Lower leg skin (tissue), 4 donors: ENCODE data around the gene OARD1. TPM values are rescaled to one million over a fixed set of nuclear protein-coding genes. Genes with fewer than 3 reads are reported as not detected.

Experiments
- DNase-seq, 2 donors: peaks; one replicate each; pipeline ENCODE4 v3.0.0-alpha.2; 2019; ENCODE audit warnings: low spot score in 2 of 2
- H3K4me3 ChIP-seq: fragments of 200-600 bp; sonication (generic); 2 replicates; pipeline ENCODE4 v1.5.1; 2017; ENCODE audit warnings: mild to moderate bottlenecking, low read depth; ENCODE audit not compliant: poor library complexity, severe bottlenecking
- POLR2A ChIP-seq, 2 donors: fragments of 450-650 bp; IDR thresholded peaks; one replicate each; pipeline ENCODE4 v1.6.1; 2016 to 2017; ENCODE audit warnings: antibody characterized with exemption in 2 of 2, mild to moderate bottlenecking in 1 of 2, moderate library complexity in 1 of 2
- WGBS, 2 donors: methylation state at CpG; one replicate each; pipeline ENCODE4 v1.1.5; 2018; 5-methylcytosine and 5-hydroxymethylcytosine counted together
- intact Hi-C: fragments of 100-400 bp; cut with DNase I; formaldehyde crosslinking; loops from one replicate; pipeline ENCODE4 v1.15.0; 2023; ENCODE audit warnings: low total_unique reads
- total RNA-seq, 4 donors: library from RNA; depleted of rRNA; stranded (reverse); fragments of >200 nt; gene quantifications; one replicate each; pipeline ENCODE4 v1.1.0, GENCODE V29; 2016
- TF ChIP-seq, protein P1 (sequence below), 3 donors: fragments of 450-650 bp; IDR thresholded peaks; one replicate each; pipeline ENCODE4 v1.5.1; 2016; ENCODE audit warnings: antibody characterized with exemption in 3 of 3, mild to moderate bottlenecking in 3 of 3, moderate library complexity in 2 of 3

The OARD1 gene
- total RNA-seq, 4 donors from 2014 or later = 8.6 to 28.4 (median 18.4) TPM

DNA sequence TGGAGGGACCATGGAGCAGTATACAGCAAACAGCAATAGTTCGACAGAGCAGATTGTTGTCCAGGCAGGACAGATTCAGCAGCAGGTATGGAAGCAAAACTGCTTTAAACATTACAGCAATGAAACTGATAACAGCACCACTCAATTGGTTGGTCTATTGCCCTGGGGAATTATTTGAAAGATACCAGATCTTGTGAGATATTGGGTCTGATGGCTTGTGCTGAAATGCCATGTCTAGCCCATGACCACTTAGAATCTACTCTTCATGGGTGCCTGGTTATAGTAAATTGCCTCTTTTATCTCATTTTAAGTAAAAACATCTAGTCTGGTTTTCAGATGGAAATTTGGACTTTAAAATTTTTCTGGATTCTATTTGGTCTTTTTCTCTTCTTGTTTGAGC lies 6.9 kb upstream of the OARD1 start:
- no peak overlapping the region for H3K4me3 ChIP-seq
- no peak for DNase-seq
- intact Hi-C loops = no loop called here
- 97 to 100% methylated on average over 1 of the region's 1 CpG for WGBS, 2 donors
- TF ChIP-seq, protein P1, sequence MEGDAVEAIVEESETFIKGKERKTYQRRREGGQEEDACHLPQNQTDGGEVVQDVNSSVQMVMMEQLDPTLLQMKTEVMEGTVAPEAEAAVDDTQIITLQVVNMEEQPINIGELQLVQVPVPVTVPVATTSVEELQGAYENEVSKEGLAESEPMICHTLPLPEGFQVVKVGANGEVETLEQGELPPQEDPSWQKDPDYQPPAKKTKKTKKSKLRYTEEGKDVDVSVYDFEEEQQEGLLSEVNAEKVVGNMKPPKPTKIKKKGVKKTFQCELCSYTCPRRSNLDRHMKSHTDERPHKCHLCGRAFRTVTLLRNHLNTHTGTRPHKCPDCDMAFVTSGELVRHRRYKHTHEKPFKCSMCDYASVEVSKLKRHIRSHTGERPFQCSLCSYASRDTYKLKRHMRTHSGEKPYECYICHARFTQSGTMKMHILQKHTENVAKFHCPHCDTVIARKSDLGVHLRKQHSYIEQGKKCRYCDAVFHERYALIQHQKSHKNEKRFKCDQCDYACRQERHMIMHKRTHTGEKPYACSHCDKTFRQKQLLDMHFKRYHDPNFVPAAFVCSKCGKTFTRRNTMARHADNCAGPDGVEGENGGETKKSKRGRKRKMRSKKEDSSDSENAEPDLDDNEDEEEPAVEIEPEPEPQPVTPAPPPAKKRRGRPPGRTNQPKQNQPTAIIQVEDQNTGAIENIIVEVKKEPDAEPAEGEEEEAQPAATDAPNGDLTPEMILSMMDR (IDR thresholded peaks at IDR 0.05) = no peak
- no peak for TF ChIP-seq POLR2A (IDR thresholded peaks at IDR 0.05)

DNA sequence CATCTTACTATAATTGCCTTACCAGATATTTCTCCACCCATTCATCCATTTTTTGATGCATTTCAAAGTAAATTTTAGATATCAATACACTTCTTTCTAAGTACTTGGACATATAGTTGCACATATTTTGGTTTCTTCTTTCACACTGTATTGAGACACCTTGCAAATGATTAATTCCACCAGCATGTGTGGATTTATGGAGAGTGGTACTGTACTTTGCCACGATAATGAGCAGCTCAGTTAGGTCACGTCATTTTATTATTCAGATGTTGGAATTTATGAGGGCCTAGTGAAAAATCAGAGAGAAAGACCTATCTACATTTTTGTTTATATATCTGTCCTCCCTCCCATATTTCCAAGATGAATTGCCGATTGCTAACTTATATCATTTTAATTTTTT lies 5.9 kb upstream of the OARD1 start:
- no peak for TF ChIP-seq POLR2A (IDR thresholded peaks at IDR 0.05)
- TF ChIP-seq, protein P1 (IDR thresholded peaks at IDR 0.05) = no peak
- no peak for DNase-seq
- intact Hi-C loops = no loop called here
- WGBS, 2 donors = 85 to 89% methylated on average over 3 of the region's 3 CpGs
- H3K4me3 ChIP-seq = no peak overlapping the region

DNA sequence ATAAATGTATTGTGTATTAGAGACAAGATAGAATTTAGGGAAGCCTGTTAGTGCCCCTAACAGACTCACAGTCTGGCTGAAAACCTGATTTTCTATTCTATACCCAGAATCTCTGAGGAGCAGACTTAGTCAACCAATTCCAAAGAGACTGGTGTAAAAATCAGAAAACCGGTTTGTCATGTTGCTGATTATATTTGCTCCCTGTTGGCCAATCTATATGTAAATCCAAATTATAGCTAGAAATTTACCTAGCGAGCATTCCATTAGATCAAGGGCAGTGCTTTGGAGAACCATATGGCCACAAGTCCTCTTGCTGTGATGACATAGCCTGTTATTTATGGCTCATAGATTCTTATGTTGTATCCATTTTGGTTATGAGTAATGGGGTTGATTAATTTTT lies 5.4 kb upstream of the OARD1 start:
- intact Hi-C loops = no loop called here
- DNase-seq = no peak
- H3K4me3 ChIP-seq = no peak overlapping the region
- WGBS, 2 donors = 48 to 50% methylated on average over 2 of the region's 2 CpGs
- TF ChIP-seq, protein P1 (IDR thresholded peaks at IDR 0.05) = no peak
- TF ChIP-seq POLR2A (IDR thresholded peaks at IDR 0.05) = no peak

DNA sequence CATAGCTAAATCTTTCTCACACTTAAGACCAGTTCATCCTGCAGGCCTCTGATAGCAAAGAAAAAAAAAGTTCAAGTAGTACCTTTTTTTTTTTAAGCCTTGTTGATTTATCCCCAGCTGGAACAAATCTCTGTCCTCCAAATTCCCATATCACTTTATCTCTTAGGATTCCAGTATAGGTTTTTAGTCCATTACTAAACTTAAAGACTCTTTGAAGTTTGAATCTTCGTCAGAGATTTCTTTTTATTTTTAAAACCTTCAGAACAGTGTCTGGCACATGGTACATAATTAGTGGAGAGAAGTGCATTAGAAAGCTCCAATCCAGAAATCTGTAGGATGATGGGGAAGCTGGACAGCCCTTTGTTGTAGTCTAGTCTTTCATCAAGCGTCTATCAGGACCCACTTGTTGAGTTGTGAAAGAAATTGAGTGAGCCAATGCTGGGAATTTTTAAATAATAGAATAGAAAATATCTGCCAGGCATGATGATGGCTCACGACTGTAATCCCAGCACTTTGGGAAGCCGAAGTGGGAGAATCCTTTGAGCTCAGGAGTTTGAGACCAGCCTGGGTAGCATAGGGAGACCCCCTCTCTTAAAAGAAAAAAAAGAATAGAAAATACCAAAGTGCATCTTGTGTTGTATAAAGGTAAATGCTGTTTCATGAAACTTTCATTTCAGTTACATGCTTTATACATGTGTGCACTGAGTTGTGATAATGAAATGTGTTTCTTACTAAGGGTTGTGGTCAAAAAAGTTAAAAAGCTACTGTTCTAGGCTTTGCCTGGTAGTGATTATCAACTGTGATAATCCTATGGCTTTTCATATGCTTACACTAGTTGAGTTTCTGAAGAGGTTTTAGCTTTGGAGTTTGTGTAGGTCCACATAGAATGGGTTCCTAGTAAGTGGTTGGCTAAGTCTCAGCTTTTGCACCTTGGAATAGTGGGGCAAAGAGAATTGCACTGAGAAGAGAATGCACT lies 3.8 kb upstream of the OARD1 start:
- intact Hi-C loops = no loop called here
- 75 to 76% methylated on average over 4 of the region's 4 CpGs for WGBS, 2 donors
- H3K4me3 ChIP-seq = no peak overlapping the region
- no peak for DNase-seq
- TF ChIP-seq, protein P1 (IDR thresholded peaks at IDR 0.05) = no peak
- TF ChIP-seq POLR2A (IDR thresholded peaks at IDR 0.05) = no peak

DNA sequence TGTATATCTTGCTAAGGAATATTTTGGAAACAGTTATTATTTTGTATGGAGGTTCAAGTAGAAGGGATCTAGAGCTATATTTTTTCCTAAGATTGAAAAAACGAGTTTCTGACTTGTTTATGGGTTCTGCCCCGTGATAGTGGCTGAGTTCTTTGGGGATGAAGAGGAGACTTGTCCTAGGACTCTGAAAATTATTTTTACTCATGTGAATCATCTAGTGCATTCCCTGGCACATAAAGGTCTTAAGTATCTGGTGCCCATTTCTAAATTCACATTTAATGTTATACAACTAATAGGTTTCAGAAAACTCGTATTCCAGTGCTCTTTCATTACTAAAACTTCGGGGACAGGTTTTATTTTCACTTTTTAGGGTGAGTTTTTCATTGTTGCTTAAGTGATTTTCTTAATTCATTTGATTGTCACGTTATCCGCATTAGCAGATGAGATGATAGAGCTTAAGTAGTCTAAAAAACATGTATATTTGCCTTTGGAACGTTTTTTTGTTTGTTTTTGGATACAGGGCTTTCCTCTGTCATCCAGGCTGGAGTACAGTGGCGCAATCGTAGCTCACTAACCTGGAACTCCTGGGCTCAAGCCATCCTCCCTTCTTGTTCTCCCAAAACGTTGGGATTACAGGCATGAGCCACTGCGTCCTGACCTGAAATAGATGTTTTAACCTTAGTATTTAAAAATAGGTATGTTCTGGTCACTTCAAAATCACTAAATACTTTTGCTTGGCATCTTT lies 2.7 kb upstream of the OARD1 start:
- no peak overlapping the region for H3K4me3 ChIP-seq
- intact Hi-C loops = no loop called here
- 34 to 36% methylated on average over 11 of the region's 11 CpGs for WGBS, 2 donors
- TF ChIP-seq, protein P1 (IDR thresholded peaks at IDR 0.05) = no peak
- DNase-seq = no peak
